HG02610 (cell line): ENCODE data around the gene PPP4C.
A peak's percentile ranks its signal among the peaks of the same experiment; 100 is the strongest.
"Not testable (repeated sequence)": the region's sequence is repeated elsewhere in the genome, so short reads cannot be mapped to it uniquely, and the experiment has no call there.

ENCODE experiments used
- ATAC-seq: cut with Tn5 transposase; IDR thresholded peaks from one replicate; pipeline ENCODE4 v1.9.1; 2021; ENCODE audit warnings: mild to moderate bottlenecking, moderate library complexity; ENCODE audit not compliant: unreplicated experiment

Gene PPP4C

DNA sequence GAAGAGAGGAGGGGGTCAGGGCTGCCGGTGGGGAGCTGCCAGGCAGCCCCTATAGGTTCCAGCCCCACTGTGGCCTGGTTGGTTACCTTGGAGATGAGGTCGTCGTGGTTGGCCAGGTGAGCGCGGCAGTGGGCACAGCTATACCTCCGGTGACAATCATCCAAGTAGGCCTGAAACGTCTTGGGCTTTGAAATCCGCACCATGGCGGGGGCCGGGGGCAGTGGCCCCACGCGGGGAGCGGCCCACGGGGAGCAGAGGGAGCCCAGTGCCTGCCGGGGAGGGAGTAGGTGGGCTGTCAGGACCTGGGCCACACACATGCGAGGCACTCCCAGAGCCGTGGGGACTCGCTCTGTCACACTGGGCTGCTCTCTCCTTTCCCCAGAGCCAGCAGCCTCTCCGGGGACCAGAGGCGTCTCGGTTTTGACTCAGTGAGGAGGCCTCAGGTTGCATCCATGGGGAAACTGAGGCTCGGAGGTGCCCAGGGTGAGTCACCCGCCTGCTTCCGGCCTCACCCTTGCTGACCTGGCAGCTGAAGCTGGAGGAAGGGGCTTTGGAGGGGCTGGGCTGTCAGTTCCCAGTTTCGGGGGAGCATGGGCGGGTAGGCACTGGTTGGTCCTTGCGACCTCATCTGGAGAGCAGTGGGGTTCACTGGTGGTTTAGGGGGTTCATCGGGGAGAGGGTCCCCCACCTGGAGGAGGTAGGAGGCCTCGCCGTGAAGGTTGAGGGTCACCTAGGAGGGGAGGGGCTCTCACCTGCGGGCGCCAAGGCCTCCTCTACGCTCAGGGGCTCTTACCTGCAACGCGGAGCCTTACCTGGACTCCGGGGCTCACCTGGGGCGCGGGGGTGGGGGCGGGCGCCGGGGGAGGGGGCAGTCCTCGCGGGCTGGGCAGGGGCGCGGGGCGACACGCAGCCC lies 19.6 kb downstream of the PPP4C start:
- no peak for ATAC-seq

DNA sequence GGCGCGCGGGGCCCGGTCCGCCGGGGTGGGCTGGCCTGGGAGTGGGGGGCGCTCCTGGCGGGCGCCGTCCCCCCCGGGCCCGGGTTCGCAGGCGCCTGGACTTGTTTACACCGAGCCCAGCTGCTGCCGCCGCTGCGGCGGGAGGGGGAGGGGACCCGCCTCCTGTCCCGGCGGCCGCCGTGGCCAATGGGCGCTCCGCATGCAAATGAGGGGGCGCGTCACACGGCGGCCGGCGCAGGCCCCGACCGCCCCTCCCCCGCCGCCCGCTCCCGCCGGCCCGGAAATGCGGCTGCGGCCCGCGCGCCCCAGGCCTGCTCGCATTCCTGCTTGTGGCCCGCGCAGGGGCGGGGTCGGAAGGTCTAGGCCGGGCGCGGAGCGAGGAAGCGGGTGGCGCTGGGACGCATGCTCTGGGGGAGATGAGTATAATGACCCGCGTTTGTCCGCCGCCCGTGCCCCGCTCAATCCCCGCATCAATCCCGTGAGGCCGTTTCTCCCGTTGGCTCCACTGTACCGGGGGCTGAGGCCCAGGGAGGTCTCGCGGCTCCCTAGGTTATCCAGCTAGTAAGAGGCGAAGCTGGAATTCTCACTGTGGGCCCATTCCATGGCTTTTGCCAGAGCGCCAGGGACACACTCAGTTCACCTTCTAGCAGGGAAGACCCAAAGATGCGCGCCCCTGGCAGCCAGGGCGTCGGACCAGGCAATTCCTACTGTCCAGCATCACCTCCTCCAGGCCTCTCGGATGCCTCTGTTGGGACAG lies 20.5 kb downstream of the PPP4C start, which contains the start of gene YPEL3:
YPEL3 (minus strand) TSS at position 109 of the 757 bp plus-strand sequence. CDS start 731 bp downstream, outside the sequence.
- peak; percentile 34 for ATAC-seq

DNA sequence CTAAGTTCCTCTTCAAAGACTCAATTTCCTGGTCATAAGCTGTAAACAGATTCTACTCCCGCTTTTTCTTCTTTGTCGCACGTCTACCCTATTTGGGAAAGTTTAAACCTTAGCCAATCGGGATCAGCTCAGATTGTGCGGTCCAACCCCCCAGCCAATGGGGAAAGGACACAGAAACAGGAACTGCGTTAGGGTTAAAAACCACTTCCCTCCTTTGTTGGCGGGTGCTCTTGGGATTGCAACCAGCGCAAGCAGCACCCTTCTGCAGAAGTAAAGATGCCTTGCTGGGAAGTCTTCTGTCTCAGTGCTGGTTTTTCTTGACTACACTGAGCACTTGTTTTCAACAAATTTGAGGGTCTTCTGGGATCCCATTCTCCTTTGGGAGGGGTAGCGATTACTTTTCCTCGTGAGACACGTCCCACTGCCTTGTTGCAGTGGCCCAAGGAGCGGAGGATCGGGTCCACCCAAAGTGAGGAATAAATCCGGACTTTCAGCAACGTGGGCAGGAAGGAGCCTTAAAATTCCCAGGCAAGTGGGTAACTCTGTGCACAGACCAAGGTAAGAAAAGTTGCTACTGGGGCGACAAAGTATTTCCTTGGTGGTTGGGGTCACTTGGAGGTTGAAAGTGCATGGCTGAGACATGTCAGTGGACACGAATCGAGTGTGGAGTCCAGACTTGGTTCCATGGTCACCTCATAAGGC lies 21.2 kb downstream of the PPP4C start:
- no peak for ATAC-seq

DNA sequence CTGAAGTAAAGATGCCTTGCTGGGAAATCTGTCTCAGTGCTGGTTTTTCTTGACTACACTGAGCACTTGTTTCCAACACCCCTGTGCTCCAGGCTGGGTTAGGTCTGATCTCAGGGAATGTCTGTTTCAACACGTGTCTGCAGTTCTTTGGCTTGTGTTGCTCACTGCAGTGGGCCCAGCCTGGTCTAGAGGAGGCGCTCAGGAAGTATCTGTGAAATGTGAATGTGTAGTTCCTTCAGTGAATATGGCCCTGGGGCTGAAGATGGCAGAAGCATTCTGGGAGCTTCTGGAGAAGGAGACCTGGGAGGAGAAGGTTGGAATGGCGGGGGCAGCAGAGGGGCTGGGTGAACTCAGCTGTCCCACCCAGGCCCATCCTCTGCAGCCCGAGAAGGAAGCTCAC lies 28.3 kb downstream of the PPP4C start:
- ATAC-seq, result no peak

DNA sequence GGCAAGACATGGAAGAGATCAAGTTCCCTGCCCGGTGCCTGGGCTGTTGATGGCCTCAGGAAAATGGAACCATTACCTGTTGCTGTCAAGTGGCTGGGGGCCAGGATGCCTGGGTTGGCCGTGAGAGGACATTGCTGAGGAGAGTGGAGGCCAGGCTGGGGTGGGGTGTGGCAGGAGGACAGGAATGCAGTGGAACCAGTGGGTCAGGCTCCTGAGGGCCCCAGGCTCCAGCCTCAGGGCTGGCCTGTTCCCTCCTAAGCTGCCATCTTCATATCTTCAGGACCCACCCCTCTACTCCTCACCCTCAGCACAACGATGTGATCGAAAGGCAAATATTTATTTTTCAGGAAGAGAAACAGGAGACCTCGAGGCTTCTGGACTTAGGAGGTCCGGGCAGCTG lies 28.7 kb downstream of the PPP4C start:
- ATAC-seq, result no peak

DNA sequence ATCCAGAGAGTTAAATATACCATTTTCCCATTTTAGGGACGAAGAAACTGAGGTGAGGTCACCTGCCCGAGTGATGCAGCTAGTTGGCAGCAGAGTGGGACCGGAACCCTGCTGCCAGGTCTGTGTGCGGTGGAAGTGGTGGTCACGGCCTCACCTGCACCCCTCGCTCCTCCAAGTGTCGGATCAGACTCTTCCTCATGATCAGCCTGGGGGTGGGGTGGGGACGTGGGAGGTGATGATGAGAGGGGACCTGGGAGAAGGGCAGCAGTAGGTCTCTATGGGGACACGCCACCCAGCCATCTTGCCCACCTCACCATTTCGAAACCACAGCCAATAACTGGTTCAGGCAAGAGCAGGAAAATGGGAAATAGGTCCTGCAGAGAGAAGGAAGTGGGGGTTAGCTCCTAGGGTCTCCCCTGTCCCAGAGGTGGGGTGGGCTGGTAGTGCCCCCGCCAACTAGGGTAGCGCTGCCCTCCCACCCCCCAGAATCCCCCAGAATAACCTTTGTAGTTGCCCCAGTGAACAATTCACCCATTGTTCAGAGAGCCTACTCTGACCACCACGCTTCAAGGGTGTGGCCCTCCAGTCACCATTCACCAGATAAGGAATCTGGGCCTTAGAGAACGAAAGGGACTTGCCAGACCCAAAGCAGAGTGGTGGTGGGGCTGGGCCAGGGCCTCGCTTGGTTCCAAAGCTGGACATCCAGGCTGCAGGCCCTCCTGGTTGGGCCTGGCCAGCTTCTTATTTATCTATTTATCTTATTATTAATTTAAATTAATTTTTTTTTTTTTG lies 32.5 kb downstream of the PPP4C start:
- ATAC-seq, result no peak

DNA sequence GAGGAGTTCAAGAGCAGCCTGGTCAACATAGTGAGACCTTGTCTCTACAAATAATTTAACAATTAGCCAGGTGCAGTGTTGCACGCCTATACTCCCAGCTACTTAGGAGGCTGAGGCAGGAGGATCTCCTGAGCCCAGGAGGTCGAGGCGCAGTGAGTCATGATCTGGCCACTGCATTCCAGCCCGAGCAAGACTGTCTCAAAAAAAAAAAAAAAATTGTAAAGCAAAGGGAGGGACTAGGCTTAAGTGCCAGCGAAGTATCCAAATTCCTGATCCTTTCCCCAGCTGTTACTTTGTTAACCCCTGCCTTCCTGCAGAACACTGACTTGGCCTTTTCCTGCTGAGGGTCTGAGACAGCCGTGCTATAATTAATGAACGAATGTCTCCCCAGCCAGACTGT lies 34.9 kb downstream of the PPP4C start:
- no peak for ATAC-seq

DNA sequence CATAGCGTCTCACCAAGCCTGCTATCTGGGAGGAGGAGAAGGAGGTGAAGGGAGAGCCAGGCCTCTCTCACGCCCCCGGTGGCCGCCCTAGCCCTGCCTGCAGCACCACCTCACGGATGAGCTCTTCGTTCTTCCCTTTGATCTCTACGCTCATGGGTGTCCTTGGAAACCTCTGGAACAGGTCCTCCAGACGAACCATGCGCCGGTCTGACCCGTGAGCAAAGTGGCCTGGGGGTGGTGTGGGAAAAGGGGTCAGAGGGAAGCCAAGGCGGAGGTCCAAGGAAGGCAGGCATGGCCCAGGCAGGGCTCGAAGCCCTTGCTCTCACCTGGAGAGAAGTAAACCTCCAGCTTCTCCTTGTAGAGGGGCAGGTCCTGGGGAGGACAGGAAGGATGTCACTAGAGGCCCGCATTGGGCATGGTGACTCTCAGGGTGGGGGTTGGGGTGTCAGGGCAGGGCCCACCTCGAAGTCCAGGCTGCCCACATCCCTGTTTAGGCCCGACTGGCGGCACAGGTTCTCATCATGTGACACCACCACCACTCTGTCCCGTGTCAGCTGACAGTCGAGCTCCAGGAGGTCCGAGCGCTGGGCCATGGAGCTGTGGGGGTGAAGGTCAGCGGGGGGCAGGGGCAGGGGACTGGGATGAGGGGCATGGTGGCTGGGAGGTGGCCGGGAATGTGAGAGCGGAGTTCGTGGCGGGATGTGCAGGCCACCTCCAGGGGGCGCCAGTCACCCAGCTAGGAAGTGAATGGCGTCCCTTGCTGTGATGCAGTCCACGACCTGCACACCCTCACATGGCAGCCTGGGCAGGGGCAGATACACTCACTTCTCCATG lies 36.6 kb downstream of the PPP4C start:
- no peak for ATAC-seq

DNA sequence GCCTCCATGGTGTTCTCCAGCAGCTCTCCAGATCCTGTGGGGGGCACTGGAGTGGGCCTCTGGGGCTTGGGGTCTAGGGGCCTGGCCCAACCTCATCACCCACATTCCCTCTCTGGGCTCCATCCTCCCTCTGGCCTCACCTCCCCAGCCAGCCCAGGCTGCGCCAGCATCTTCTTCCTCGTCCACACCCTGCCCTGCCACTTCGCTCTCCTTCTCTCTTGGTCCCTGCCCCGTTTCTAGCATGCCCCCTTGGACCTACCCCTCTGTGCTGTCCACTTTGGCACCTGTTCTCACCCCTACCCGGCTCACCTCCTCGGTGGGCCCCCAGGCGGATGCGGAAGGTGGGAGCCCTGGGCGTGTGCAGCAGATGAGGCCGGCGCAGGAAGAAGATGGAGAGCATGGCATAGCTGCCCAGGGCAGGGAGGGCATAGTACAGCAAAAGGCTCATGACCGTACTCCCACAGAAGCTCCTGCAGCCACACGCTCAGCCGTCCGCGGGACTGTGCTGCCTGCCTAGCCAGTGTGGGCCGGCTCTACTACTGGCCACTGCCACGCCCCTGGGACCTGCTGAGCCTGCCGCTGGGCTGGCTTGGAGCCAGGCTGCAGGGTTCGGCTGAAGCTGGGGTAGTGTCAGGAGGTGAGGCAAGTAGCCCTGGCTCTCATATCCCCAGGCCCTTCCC lies 37.4 kb downstream of the PPP4C start, which contains the start of gene GDPD3:
GDPD3 (minus strand) TSS at position 507 of the 680 bp plus-strand sequence; CDS start at position 448, 59 bp downstream.
- ATAC-seq, result no peak

DNA sequence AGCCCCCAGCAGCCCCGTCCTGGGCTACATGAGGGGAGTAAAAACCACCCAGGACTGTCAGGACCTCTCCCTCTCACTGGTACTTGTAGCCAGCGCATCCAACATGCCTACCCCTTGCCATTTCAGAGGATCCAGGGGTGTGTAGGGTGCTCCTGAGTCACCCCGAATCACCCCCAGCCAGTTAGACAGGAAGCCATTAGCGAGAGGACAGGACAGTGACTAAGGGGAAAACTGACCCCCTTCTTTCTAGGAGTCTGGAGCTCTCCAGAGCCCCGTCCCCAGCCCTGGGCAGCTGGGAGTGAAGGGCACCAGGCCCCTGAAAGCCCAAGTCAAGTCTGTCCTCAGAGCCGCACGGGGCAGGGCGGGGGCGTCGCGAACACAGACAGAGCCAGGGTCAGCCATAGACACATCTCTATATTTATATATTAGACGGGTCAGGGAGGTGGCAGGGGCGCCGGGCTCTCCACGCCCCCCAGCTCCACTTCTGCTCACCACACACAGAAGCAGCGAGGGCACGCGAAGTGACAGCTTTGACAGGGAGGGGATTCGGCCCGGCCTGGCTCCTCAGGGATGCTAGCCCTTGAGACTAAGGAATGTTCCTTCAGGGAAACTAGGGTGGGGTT lies 38.0 kb downstream of the PPP4C start:
- ATAC-seq, result no peak

DNA sequence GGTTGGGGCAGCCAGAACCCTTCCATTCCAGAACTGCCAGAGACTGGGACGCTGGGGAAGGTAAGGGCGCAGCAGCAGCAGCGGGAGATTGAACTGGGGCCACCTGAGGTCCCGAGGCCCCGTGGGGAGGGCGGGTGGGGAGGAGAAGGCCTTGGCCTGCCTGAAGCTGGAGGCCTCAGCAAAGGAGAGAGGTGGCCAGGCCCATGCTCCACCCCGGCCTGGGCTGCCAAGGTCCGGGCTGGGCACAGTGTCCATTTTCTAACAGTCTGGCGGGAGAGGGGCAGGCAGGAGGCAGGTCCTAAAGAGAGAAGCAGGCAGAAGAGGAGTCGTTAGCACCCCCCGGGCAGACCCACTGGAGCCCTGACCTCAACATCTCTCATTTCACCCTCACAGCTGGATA lies 38.6 kb downstream of the PPP4C start:
- no peak for ATAC-seq

DNA sequence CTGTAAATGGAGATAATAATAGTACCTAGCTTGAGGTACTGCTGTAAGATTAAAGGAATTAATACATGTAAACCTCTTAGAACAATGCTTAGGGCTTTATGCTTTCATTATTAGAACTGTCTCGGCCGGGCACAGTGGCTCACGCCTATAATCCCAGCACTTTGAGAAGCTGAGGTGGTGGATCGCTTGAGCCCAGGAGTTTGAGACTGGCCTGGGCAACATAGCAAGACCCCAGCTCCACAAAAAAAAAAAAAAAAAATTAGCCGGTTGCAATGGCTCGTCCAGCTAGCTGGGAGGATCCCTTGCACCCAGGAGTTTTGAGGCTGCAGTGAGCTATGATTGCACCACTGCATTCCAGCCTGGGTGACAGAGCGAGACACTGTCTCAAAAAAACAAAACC lies 39.0 kb downstream of the PPP4C start:
- not testable (repeated sequence) for ATAC-seq

DNA sequence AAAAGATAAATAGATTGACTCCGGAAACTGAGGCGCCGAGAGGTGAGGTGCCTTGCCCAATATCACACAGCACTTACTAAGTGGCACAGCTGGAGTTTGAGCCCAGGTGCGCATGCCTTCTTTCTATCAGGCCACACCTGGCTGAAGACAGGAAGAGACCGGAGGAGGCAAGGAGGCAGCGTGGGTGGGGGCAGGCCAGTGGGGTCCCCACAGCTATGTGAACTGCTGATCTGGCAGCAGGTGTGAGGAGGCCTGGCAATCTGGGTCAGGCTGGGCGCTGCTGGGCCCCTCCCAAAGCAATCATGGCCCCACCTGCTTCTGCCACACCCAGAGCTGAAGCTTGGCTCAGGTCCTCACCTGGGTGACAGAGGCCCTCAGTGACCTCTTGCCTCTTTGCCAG lies 39.4 kb downstream of the PPP4C start:
- ATAC-seq, result no peak

DNA sequence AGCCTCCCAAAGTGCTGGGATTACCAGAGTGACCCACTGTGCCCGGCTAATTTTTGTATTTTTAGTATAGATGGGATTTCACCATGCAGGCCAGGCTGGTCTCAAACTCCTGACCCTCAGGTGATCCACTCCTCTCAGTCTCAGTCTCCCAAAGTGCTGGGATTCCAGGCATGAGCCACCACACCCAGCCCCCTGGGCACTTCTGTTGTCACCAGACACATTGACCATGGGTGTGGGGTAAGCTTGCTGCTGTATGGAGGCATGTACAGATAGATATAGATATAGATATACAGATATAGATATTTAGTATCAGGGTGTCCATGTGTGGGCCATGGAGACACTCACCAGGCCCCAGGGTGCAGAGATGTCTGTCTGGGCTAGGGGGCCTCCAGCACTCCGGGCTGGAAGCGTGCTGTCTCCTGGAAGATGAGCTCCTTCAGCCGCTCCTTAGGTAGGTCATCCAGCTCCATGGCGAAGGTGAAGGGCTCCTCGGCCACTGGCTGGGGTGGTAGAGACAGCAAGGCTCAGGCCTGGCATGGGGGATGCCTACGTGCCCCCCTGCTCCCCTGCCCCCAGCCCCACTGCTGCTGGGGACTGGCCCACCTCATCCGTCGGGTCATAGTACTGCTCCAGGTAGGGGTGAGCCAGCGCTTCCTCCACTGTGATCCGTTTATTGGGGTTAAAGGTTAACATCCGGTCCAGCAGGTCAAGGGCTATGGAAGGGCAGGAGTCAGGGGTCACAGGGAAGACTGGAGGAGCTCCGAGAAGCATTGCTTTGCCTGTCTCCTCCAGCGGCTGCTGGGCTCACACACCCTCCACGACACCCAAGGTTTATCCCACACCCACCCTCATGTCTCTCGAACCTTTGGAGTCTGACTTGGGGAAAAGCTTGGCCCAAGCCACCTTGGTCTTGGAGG lies 40.8 kb downstream of the PPP4C start:
- ATAC-seq, result no peak

DNA sequence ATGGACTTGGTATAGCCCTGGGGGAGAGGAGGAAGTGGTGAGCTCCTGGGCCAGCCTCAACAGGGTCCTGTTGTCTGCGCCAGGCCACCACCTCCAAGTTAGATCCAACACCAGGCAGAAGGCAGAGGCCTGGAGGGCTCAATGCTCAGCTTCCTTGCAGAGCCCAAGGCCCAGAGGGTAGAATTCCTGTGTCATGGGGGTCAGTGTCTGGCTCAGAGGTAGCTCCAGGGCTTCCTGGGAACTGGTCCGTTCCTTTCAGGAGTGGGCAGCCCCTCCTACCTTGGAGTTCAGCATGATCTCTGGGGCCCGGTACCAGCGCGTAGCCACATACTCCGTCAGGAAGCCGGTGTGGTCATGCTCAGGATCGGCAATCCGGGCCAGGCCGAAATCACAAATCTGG lies 42.0 kb downstream of the PPP4C start:
- no peak for ATAC-seq

DNA sequence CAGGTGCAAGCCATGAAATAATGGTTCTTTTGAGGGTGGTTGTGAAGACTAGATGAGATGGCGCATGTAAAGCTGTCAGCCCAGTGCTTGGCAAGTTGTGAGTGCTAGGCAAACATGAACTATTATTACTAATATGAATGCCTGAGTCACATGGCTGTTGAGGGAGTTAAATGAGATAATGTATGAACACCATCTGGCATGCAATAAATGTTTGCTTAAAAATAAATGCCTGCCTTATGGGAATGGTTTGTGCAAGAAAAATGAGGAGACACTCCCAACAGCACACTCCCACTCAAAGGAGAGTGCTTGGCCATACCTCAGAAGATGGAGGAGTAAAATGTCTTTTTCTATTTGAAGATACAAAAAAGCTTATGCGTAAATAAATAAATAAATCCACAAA lies 43.6 kb downstream of the PPP4C start:
- no peak for ATAC-seq

DNA sequence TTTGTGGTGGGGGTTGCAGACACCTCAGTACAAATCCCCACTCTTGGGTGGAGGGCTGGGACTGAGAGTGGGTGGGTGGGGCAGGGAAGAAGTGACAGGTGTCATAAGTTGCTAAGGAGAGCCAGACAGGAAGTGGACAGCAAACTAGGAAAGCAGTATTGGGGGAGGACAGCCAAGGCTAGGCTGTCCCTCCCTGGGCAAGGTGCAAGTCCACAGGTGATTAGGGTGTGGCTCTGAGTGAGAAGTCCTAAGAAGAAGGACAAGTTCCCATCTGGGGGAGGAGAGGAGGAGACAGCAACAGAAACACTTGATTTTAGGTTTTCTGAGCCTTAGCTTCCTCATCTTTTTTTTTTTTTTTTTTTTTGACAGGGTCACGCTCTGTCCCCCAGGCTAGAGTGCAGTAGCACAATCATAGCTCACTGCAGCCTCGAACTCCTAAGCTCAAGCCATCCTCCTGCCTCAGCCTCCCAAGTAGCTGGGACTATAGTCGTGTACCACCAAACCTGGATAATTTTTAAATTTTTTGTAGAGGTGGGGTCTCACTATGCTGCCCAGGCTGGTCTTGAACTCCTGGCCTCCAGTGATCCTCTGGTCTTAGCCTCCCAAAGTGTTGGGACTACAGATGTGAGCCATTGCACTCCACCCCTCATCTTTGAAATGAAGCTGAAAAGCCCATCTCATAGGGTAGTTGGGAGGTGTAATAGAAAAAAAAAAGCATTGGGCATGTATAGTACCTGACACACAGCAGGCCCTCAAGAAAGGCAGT lies 44.7 kb downstream of the PPP4C start:
- no peak for ATAC-seq
